SK-N-SH treated with all-trans-retinoic acid at 6 μM for 48 hours (cell line): ENCODE measurements around the gene SLAMF6.

Experiments used
- ATAC-seq: fragments of 200-7000 bp; cut with Tn5 transposase; 3 replicates; pipeline ENCODE4 v1.9.1; 2020; ENCODE audit warnings: mild to moderate bottlenecking, moderate library complexity
- ARNTL ChIP-seq: fragments of 450-650 bp; formaldehyde crosslinking; IDR thresholded peaks from 2 replicates; pipeline ENCODE4 v1.5.0; 2020; ENCODE audit warnings: low read depth, mild to moderate bottlenecking, moderate library complexity, borderline replicate concordance
- CSDC2 ChIP-seq: fragments of 250-450 bp; sonication (Bioruptor Pico); IDR thresholded peaks from 2 replicates; pipeline ENCODE4 v1.5.0; 2020; ENCODE audit warnings: mild to moderate bottlenecking, moderate library complexity
- ESRRG ChIP-seq: fragments of 250-450 bp; sonication (Bioruptor Pico); IDR thresholded peaks from 2 replicates; pipeline ENCODE4 v1.6.1; 2021; ENCODE audit warnings: mild to moderate bottlenecking
- GLIS3 ChIP-seq: fragments of 250-450 bp; sonication (Bioruptor Pico); IDR thresholded peaks from 2 replicates; pipeline ENCODE4 v1.5.0; 2020; ENCODE audit warnings: mild to moderate bottlenecking, moderate library complexity
- ISL1 ChIP-seq: fragments of 250-450 bp; sonication (Bioruptor Pico); IDR thresholded peaks from 2 replicates; pipeline ENCODE4 v2.1.2; 2022; ENCODE audit warnings: mild to moderate bottlenecking, moderate library complexity
- OSR1 ChIP-seq: fragments of 250-450 bp; sonication (Bioruptor Pico); IDR thresholded peaks from 2 replicates; pipeline ENCODE4 v1.8.0; 2022; ENCODE audit warnings: moderate library complexity, mild to moderate bottlenecking, inconsistent platforms
- PPARA ChIP-seq: fragments of 250-450 bp; sonication (Bioruptor Pico); IDR thresholded peaks from 2 replicates; pipeline ENCODE4 v1.5.0; 2020; ENCODE audit warnings: mild to moderate bottlenecking, borderline replicate concordance
- RARB ChIP-seq: fragments of 250-450 bp; sonication (Bioruptor Pico); IDR thresholded peaks from 2 replicates; pipeline ENCODE4 v1.8.0; 2021; ENCODE audit warnings: mild to moderate bottlenecking, moderate library complexity
- SNAI2 ChIP-seq: fragments of 250-450 bp; sonication (Bioruptor Pico); IDR thresholded peaks from 2 replicates; pipeline ENCODE4 v1.5.0; 2020; ENCODE audit warnings: mild to moderate bottlenecking, moderate library complexity
- TCF4 ChIP-seq: fragments of 250-450 bp; sonication (Bioruptor Pico); IDR thresholded peaks from 2 replicates; pipeline ENCODE4 v1.8.0; 2021; ENCODE audit warnings: mild to moderate bottlenecking, moderate library complexity, borderline replicate concordance
- TOX ChIP-seq: fragments of 250-450 bp; sonication (Bioruptor Pico); IDR thresholded peaks from 2 replicates; pipeline ENCODE4 v1.8.0; 2021; ENCODE audit warnings: mild to moderate bottlenecking, moderate library complexity, borderline replicate concordance
- ZC3H10 ChIP-seq: fragments of 250-450 bp; sonication (Bioruptor Pico); IDR thresholded peaks from 2 replicates; pipeline ENCODE4 v1.5.1; 2021; ENCODE audit warnings: mild to moderate bottlenecking, moderate library complexity
- ZFP3 ChIP-seq: fragments of 250-450 bp; sonication (Bioruptor Pico); IDR thresholded peaks from 2 replicates; pipeline ENCODE4 v1.5.0; 2020; ENCODE audit warnings: mild to moderate bottlenecking, moderate library complexity
- ZFP30 ChIP-seq: fragments of 450-650 bp; formaldehyde crosslinking; IDR thresholded peaks from 2 replicates; pipeline ENCODE4 v1.5.0; 2022; ENCODE audit warnings: mild to moderate bottlenecking, moderate library complexity
- ZNF565 ChIP-seq: fragments of 450-650 bp; formaldehyde crosslinking; conservative IDR thresholded peaks from 2 replicates; pipeline ENCODE4 v1.5.0; 2020; ENCODE audit warnings: low read depth, mild to moderate bottlenecking, moderate library complexity
- ZNF70 ChIP-seq: fragments of 450-650 bp; formaldehyde crosslinking; IDR thresholded peaks from 2 replicates; pipeline ENCODE4 v1.5.0; 2020; ENCODE audit warnings: mild to moderate bottlenecking, moderate library complexity
- TF ChIP-seq, protein P1 (sequence below): fragments of 250-450 bp; sonication (Bioruptor Pico); IDR thresholded peaks from 2 replicates; pipeline ENCODE4 v1.5.0; 2020; ENCODE audit warnings: mild to moderate bottlenecking, moderate library complexity
- TF ChIP-seq, protein P2 (sequence below): fragments of 250-450 bp; sonication (Bioruptor Pico); IDR thresholded peaks from 2 replicates; pipeline ENCODE4 v1.5.1; 2021; ENCODE audit warnings: mild to moderate bottlenecking, moderate library complexity
- TF ChIP-seq, protein P3 (sequence below): fragments of 250-450 bp; sonication (Bioruptor Pico); IDR thresholded peaks from 2 replicates; pipeline ENCODE4 v1.8.0; 2021; ENCODE audit warnings: low read depth, mild to moderate bottlenecking, moderate library complexity, borderline replicate concordance
- TF ChIP-seq, protein P4 (sequence below): fragments of 250-450 bp; sonication (Bioruptor Pico); IDR thresholded peaks from 2 replicates; pipeline ENCODE4 v1.5.1; 2020; ENCODE audit warnings: low read depth, mild to moderate bottlenecking, moderate library complexity

The SLAMF6 gene

DNA sequence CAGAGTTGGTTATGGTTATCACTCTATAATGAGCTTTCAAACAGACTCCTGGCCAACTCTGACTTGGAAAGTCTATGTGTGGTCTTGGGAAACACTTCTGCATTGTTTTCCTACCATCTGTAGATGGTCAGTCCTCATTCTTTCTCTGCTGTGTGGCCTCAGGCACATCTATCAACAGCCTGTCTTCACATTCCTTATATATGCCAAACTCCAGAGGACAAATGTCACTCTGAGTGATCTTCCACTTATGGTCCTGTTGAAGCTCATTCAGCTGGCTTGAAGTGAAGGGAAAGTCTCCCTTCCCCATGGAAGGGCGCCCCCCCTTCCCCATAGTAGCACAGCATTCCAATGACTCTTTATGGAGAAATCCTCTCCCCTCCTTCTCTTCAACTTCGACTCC lies 64.0 kb downstream of the SLAMF6 start (continued):
- TF ChIP-seq, protein P1, sequence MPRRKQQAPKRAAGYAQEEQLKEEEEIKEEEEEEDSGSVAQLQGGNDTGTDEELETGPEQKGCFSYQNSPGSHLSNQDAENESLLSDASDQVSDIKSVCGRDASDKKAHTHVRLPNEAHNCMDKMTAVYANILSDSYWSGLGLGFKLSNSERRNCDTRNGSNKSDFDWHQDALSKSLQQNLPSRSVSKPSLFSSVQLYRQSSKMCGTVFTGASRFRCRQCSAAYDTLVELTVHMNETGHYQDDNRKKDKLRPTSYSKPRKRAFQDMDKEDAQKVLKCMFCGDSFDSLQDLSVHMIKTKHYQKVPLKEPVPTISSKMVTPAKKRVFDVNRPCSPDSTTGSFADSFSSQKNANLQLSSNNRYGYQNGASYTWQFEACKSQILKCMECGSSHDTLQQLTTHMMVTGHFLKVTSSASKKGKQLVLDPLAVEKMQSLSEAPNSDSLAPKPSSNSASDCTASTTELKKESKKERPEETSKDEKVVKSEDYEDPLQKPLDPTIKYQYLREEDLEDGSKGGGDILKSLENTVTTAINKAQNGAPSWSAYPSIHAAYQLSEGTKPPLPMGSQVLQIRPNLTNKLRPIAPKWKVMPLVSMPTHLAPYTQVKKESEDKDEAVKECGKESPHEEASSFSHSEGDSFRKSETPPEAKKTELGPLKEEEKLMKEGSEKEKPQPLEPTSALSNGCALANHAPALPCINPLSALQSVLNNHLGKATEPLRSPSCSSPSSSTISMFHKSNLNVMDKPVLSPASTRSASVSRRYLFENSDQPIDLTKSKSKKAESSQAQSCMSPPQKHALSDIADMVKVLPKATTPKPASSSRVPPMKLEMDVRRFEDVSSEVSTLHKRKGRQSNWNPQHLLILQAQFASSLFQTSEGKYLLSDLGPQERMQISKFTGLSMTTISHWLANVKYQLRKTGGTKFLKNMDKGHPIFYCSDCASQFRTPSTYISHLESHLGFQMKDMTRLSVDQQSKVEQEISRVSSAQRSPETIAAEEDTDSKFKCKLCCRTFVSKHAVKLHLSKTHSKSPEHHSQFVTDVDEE (CRISPR knock-in tag) = no peak
- TF ChIP-seq ZNF70 = no peak
- TF ChIP-seq, protein P2, sequence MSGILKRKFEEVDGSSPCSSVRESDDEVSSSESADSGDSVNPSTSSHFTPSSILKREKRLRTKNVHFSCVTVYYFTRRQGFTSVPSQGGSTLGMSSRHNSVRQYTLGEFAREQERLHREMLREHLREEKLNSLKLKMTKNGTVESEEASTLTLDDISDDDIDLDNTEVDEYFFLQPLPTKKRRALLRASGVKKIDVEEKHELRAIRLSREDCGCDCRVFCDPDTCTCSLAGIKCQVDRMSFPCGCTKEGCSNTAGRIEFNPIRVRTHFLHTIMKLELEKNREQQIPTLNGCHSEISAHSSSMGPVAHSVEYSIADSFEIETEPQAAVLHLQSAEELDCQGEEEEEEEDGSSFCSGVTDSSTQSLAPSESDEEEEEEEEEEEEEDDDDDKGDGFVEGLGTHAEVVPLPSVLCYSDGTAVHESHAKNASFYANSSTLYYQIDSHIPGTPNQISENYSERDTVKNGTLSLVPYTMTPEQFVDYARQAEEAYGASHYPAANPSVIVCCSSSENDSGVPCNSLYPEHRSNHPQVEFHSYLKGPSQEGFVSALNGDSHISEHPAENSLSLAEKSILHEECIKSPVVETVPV (CRISPR knock-in tag) = no peak
- no peak for TF ChIP-seq ZC3H10
- TF ChIP-seq ESRRG (CRISPR knock-in tag) = no peak
- no peak for TF ChIP-seq ZFP30

DNA sequence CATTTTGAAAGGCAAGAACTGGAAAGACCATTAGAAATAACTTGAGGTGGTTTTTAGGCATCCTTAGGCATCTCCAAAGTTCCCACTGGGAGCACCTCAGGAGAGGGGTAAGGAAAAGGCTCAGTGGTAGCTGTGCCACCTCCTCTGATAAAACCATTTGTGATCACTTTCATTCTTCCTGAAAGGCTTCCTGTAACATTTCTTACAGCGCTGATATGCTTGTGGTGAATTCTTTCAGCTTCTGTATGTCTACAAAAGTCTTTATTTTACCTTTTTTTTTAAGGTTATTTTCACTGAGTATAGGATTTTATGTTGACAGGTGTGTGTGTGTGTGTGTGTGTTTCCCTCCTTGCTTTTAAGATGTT lies 67.9 kb downstream of the SLAMF6 start:
- no peak for TF ChIP-seq ZFP3 (CRISPR knock-in tag)
- no peak for TF ChIP-seq GLIS3 (CRISPR knock-in tag)
- no peak for TF ChIP-seq OSR1
- no peak for TF ChIP-seq ISL1 (CRISPR knock-in tag)
- TF ChIP-seq ZFP30 = no peak
- TF ChIP-seq, protein P3, sequence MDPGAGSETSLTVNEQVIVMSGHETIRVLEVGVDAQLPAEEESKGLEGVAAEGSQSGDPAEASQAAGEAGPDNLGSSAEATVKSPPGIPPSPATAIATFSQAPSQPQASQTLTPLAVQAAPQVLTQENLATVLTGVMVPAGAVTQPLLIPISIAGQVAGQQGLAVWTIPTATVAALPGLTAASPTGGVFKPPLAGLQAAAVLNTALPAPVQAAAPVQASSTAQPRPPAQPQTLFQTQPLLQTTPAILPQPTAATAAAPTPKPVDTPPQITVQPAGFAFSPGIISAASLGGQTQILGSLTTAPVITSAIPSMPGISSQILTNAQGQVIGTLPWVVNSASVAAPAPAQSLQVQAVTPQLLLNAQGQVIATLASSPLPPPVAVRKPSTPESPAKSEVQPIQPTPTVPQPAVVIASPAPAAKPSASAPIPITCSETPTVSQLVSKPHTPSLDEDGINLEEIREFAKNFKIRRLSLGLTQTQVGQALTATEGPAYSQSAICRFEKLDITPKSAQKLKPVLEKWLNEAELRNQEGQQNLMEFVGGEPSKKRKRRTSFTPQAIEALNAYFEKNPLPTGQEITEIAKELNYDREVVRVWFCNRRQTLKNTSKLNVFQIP (CRISPR knock-in tag) = no peak
- no peak for TF ChIP-seq ARNTL (CRISPR knock-in tag)
- no peak for TF ChIP-seq ZNF70
- TF ChIP-seq TOX (CRISPR knock-in tag) = no peak
- TF ChIP-seq ESRRG (CRISPR knock-in tag) = no peak
- TF ChIP-seq, all 23 proteins: peak for 0
- ATAC-seq = no peak

DNA sequence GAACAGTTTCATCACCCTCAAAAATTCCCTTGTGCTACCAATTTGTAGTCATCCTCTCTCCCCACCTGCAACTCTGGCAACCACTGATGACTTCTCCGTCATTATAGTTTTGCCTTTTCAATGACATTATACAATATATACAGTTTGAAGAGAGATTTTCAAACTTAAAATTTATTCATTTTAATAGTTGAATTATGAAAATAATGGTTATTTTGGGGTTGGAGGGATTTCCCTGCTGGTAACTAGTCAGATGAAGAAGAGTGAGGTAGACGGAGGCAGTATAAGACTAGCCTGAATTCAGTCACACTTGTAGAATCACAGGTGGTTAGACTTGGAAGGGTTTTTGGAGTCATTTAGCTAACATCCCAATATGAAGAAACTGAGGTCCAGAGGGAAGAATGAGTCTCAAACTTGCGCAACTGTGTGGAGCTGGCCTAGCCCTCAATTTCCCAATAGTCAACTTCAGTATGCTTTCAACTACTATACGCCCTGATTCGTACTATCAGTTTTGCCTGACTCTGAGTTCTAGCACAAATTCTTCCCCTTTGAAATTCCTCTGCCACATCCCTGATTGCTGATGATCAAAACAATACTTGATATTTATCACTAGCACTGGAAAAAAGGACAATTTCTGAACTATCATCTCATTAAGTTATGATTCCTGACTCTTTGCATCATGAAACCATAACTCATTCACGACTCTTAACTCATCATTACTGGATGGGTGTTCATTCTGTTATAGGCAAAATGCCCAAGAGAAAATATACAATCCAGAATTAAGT lies 68.5 kb downstream of the SLAMF6 start:
- ATAC-seq = no peak
- TF ChIP-seq, protein P2 (CRISPR knock-in tag) = no peak
- TF ChIP-seq ARNTL (CRISPR knock-in tag) = no peak
- TF ChIP-seq ZNF565 (CRISPR knock-in tag) = no peak
- TF ChIP-seq, protein P4, sequence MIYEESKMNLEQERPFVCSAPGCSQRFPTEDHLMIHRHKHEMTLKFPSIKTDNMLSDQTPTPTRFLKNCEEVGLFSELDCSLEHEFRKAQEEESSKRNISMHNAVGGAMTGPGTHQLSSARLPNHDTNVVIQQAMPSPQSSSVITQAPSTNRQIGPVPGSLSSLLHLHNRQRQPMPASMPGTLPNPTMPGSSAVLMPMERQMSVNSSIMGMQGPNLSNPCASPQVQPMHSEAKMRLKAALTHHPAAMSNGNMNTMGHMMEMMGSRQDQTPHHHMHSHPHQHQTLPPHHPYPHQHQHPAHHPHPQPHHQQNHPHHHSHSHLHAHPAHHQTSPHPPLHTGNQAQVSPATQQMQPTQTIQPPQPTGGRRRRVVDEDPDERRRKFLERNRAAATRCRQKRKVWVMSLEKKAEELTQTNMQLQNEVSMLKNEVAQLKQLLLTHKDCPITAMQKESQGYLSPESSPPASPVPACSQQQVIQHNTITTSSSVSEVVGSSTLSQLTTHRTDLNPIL (CRISPR knock-in tag) = no peak
- TF ChIP-seq RARB (CRISPR knock-in tag) = no peak
- no peak for TF ChIP-seq ZC3H10
- TF ChIP-seq CSDC2 = no peak
- TF ChIP-seq, all 23 proteins: peak for 0

DNA sequence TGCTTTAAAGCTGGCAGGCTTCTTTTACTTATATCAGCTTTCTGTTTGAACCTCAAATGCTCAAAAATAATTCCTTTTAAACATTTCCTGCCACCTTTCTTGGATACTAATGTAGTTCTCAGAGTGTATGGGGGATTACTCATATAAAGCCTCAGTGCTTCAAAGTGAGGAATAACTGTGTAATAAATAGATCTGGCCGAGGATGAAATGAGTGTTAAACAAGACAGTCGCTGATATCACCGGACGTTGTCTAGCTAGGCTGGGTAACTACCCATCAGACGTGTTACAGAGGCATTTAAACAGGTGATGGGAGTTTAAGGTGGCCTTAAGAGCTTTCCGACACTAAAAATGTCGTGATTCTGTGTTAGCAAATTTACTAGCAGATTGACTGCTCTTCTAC lies 69.6 kb downstream of the SLAMF6 start:
- TF ChIP-seq ZNF70 (no peak), TCF4 (CRISPR knock-in tag) (no peak), TOX (CRISPR knock-in tag) (no peak), ESRRG (CRISPR knock-in tag) (no peak), PPARA (CRISPR knock-in tag) (no peak), ZFP30 (no peak), GLIS3 (CRISPR knock-in tag) (no peak), ARNTL (CRISPR knock-in tag) (no peak), SNAI2 (CRISPR knock-in tag) (no peak)
- TF ChIP-seq, protein P4 (CRISPR knock-in tag) = no peak
- TF ChIP-seq, protein P1 (CRISPR knock-in tag) = no peak
- TF ChIP-seq, protein P2 (CRISPR knock-in tag) = no peak
- ATAC-seq = no peak
